ENCODE data around the gene COX8A.
"Not testable (repeated sequence)": the region's sequence is repeated elsewhere in the genome, so short reads cannot be mapped to it uniquely, and the experiment has no call there.

Gene COX8A

DNA sequence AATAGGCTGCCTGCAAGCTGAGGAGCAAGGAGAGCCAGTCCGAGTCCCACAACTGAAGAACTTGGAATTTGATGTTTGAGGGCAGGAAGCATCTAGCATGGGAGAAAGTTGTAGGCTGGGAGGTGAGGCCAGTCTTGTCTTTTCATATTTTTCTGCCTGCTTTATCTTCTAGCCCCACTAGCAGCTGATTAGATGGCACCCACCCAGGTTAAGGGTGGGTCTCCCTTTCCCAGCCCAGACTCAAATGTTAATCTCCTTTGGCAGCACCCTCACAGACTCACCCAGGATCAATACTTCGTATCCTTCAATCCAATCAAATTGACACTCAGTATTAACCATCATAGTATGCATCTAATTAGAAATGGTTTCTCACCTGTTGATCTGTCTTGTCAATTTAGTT, 5.0 kb upstream of the COX8A start:
- DNase-seq (ENCODE audit: low read depth in 2 of 2): no peak

DNA sequence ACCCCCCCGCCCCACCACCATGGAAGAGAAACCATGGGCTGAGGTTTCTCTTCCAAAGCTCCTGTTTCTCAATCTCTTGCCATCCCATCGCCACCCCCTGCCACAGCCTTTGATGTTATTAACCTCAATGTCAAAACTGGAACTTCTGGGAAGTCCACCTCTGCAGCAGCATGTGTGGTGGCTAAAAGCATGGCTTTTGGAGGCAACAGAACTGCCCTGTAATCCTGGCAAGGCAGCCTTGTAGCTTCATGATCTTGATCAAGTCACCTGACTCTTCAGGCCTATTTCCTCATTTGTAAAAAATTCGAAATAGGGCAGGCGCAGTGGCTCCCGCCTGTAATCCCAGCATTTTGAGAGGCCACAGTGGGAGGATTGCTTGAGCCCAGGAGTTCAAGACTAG, 3.5 kb upstream of the COX8A start:
- no peak for DNase-seq (ENCODE audit: low read depth in 2 of 2)

DNA sequence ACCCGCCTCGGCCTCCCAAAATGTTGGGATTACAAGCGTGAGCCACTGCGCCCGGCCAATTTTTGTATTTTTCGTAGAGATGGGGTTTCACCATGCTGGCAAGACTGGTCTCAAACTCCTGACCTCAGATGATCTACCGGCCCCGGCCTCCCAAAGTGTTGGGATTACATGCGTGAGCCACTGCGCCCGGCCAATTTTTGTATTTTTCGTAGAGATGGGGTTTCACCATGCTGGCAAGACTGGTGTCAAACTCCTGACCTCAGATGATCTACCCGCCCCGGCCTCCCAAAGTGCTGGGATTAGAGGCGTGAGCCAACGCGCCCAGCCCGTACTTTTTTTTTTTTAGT, 535 bp upstream of the COX8A start:
- DNase-seq (ENCODE audit: low read depth in 2 of 2): not testable (repeated sequence)

DNA sequence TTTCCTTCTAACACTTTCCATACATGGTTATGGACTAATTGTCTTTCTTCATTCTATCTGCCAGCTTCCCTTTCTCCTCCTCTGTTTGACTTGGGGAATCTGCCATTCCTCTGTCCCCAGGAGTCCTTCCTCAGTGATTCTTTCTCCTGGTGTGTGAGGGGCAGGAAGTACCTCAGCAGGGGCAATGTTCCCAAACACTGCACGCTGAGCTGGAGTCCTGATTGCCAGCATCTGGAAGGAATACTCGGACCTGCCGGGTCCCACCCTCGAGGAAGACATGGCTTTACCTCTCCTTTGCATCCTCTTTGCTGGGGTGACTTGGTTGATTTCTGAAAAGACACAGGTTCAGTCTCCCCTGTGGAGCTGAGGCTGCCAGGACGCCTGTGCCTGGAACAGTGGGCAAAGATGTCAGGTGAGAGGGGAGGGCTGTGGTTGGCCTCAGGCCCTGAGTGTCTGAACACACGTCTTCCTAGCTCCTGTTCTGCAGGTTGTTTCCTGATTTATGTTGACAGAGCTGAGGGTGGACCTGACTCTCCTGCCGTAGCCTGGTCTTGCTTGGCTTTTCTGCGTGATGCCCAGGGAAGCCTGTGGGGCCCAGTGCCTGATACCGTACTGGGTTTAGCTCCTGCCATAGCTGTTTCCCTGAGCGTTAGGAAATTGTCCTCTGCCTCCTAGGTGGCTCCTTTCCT, 4.3 kb downstream of the COX8A start:
- no peak for DNase-seq (ENCODE audit: low read depth in 2 of 2)

DNA sequence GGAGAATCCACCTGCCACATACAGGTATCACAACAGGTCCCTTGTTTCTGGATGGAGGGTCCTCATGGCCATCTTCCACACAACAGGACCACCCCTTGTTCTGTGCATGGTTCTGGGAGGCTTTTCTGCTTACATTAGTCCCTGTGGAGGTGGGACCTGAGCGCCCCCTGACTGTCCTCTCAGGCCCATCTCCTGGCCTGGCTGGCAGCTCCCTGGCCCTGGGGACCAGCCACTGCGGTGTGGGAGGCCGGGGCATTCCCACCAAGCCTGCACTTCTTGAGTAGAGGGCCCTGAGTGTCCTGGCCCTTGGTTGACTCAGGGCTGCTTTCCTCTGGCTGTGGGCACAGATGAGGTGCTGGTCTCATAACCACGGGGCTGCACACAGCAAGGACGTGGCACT, 5.0 kb downstream of the COX8A start:
- DNase-seq (ENCODE audit: low read depth in 2 of 2): no peak

DNA sequence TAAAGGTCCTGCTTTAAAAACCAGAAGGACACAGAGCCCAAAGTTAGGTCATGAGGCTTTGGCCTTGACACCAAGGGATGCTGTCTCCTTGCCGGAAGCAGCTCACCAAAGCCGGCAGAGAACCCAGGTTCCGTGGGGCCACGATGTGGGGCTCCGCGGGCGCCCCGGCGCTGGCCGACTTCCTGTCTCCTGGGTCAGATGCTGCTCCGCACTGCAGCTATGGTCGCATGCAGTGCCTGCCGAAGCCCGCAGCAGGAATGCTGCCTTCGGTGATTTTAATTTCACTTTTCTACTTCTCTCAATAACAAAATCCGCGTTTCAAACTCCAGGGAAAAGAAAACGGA, 11.4 kb downstream of the COX8A start:
- DNase-seq (ENCODE audit: low read depth in 2 of 2): peak; percentile 55 to 69

DNA sequence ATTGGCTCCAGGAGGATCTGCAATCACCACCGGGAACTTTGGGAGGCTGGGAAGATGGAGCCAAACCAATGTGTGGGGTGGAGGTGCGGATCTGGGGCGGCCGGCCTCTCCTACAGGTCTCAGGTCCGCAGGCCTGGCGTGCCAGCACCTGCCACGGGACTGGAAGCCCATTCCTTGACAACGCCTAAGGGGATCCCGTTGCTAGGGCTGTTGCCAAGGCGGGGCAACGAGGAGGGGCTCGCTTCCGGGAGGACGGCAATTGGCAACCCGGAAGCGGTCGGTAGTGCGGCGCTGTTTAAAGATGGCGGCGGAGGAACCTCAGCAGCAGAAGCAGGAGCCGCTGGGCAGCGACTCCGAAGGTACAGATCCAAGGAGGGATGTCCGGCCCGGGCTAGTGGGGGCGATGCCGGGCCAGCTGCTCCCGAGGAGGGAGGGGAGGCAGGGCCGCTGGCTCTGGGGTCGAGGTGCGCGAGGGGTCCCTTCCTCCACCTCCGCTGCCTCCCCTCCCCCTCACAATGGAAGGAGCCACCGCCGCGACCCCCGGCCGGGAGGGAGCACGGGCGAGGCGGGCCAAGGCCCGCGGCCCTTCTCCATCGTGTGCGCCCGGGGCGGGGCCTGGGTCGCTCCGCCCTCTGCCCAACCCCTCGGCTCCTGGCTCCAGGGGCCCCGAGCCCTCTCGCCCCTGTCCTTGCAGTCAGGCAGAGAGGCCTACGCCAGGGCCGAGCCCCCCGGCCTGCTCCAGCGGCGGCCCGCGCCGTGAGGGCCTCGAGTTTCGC, 11.9 kb downstream of the COX8A start, which contains the start of gene OTUB1:
Gene OTUB1 (plus strand): TSS at position 283 of the 776 bp plus-strand sequence. CDS start 19 bp downstream, at position 302.
- peak; percentile 83 to 86 for DNase-seq (ENCODE audit: low read depth in 2 of 2)

DNA sequence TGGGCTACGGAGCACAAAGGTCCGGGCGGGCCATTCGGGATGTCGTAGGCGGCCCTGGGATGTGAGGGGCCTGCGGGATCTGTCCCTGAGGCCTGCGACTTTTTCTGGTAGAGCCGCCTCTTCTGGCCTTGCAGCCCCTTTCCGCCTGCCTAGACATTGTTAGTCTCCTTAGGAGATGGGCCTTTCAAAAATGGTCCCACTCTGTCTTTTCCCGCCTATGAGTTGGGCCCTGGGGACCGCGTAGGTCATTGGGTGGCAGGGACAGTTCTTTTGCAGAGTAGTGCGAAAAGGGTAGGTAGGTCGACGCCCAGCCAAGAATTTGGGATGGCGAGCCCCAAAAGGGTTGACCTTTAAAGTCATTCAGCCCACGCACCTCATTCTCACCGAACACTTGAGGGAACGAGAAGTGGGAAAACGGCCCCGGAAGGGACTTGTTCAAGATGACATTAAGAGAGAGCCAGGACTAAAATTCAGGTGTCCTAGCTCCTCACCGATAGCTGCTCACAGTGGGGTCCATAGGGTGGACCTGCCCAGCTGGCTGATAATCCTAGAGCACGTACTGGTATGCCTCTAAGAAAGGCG, 12.6 kb downstream of the COX8A start:
- DNase-seq (ENCODE audit: low read depth in 2 of 2): no peak

DNA sequence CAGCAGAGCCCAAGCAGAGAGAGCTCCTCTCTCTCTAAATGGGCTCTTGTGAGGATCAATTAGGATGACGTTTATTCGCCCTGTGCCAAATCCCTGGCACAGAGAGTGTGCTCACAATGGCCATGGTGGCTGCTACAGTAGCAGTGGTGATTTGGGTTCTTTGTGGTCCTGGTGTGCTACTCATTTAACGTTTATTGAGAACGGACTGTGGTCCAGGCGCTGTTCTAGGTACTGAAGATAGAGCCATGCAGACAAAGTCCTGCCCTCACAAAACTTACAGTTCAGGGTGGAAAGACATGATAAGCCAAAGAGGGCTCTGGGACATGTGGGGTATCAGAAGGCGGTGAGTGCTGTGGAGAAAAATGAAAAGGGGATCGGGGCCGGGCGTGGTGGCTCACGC, 17.1 kb downstream of the COX8A start:
- DNase-seq (ENCODE audit: low read depth in 2 of 2): no peak

DNA sequence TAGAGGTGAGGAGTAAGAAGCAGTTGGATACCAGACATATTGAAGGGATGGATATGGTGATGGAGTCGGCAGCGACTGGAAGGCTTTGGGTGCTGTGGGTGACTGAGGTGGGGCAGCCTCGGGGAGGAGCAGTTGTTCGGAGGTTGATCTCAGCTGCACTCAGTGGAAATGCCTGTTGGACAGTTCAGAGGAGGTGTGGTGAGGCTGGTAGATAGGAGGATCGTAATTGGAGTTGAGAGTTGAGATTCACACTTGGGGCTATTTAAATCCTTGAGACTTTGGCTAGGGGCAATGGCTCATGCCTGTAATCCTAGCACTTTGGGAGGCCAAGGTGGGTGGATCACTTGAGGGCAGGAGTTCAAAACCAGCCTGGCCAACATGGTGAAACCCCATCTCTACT, 18.7 kb downstream of the COX8A start:
- no peak for DNase-seq (ENCODE audit: low read depth in 2 of 2)

DNA sequence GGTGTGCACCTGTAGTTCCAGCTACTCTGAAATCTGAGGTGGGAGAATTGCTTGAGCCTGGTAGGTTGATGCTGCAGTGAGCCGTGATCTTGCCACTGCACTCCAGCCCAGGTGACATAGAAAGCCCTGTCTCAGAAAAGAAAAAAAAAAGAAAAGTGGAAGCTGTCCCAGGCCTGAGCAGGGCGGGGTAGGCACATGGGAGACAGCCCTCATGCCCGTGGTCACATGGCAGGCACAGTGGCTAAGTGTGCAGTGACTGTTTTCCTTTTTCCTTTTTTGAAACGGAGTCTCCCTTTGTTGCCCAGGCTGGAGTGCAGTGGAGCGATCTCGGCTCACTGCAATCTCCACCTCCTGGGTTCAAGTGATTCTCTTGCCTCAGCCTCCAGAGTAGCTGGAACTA, 19.6 kb downstream of the COX8A start:
- no peak for DNase-seq (ENCODE audit: low read depth in 2 of 2)

DNA sequence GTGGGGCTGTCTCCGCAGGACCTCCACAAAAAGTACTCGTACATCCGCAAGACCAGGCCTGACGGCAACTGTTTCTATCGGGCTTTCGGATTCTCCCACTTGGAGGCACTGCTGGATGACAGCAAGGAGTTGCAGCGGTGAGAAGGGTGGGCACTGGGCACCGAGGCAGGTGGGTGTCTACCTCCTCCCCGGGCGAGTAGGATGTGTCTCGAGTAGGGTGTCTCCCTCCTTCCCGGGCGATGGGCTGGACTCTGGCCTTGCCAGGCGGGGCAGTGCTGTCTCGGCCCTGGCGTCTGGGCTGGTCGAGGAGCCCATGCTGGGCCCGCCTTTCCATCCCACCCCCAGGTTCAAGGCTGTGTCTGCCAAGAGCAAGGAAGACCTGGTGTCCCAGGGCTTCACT, 22.1 kb downstream of the COX8A start:
- DNase-seq (ENCODE audit: low read depth in 2 of 2): no peak

DNA sequence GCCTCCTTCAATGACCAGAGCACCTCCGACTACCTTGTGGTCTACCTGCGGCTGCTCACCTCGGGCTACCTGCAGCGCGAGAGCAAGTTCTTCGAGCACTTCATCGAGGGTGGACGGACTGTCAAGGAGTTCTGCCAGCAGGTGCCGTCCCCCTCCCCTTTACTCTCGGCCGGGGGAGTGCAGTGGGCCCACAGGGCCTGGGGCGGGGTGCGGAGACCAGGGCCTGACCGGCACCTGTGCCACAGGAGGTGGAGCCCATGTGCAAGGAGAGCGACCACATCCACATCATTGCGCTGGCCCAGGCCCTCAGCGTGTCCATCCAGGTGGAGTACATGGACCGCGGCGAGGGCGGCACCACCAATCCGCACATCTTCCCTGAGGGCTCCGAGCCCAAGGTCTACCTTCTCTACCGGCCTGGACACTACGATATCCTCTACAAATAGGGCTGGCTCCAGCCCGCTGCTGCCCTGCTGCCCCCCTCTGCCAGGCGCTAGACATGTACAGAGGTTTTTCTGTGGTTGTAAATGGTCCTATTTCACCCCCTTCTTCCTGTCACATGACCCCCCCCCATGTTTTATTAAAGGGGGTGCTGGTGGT, 22.8 kb downstream of the COX8A start:
- no peak for DNase-seq (ENCODE audit: low read depth in 2 of 2)

DNA sequence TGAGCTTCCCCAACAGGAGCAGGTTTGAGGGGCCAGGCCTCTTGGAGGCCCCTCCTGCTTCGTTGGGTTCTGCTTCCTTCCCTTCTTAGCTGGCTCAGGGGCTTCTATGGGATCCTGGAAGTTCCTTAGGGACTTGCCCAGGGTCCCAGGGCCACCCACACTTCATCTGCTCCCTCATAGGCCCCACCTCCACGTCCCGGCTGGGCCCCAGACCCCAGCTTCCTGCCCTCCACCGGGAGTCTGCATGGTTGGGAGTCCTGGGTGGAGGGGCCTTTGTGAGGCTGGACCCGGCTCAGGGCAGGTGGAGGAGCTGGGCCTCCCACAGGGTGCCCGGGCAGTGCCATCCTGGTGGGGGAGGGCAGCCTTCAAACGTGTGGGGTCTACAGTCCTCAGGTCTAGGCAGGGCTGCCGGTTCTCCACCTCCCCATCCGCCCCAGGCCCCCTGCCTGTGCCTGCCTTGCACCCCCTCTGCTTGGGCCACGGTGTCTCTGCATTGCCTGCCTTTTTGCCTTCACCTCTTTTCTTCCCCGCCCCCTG, 23.4 kb downstream of the COX8A start:
- DNase-seq (ENCODE audit: low read depth in 2 of 2): no peak

DNA sequence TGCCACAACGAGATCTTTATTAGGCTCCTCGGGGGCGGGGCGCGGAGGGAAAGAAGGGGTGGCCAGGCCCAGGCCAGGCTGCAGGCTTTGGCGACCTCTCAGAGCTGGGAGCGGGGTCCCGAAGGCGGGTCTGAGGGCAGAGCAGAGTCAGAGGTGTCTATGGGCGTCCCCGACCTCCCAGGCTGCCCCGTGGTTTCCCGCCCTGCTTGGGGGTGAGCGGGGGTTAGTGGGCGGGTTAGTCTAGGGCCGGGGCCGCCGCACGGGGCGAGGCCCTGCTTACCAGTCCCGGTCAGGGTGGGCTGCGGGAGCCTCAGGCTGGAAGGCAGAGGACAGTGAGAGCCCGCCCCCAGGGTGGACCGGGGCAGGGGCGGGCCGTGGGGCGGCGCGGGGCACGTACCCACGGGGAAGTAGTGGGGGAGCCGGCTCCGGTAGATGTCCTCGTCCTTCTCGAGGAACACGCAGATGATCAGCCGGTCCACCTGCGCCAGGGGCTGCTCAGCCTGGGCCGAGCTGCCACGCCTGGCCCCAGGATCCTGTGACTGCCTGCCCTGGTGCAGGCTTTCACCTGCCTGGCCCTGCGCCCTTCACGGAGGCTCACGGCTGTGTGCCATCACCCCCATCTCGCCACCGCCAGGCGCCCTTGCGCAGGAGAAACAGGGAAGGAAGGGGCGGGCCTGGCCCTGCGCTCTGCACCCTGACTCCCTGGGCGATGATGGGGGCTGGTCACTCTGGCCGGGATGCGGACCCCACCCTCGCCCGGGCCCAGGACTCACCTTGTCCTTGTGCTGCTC, 24.3 kb downstream of the COX8A start:
- no peak for DNase-seq (ENCODE audit: low read depth in 2 of 2)

DNA sequence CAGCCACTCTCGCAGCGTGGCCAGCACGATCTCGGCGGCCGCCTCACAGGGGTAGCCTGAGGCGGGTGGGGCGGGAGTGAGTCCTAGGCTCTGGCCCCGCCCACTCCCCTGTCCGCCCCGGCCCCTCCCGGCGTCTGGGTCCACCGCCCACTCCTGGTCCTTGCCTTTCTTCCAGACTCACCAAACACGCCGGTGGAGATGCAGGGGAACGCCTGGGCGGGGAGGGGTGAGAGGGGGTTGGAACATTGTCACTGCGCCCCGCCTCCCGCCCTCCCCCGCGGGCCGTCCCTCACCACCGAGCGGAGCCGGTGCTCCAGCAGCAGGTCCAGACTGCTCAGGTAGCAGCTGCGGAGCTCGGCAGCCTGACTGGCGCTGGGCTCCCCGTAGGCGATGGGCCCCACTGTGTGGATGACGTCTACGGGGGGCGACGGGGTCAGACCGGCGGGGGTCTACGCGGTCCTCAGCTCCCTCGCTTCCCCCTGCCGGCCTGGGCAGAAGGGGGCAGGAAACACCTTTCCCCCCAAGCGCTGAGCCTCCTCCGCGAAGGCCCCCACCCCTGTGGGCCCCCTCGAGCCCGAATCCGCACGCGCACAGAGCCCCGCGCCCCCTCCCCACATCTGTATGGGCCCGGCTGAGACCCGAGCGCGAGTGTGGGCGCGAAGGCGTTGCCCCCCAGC, 25.1 kb downstream of the COX8A start:
- peak; percentile 28 to 32 for DNase-seq (ENCODE audit: low read depth in 2 of 2)

DNA sequence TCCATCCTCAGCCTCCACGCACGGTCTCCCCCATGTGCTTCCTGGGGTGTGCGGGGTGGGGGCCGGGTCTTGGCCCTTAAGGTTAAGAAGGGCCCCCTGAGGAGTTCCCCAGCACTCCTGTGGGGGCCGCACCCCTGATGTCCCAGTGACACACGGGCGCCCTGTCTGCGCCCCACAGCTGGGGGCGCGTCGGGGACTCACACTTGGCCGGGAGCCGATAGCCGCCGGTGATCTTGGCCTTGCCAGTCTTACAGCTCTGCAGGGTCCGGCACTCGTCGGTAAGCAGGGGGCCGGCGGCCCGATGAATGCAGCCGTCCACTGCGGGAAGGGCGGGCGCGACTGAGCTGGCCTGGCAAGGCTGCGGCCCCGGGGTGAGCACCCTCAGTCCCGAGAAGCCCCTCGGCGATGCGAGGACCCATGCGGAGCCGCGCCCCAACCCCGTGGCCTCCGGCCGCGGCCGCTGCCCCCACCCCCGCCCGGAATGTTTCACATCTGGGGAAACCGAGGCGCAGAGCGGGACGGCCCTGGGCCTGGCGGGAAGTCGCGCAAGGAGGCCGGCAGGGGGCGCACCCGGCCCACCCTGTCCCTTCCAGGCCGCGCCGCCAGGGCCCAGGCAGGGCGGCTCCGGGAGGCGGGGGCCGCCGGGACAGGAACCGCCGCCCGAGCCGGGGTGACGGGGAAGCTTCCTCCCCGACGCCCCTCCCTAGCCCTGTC, 25.8 kb downstream of the COX8A start:
- DNase-seq (ENCODE audit: low read depth in 2 of 2): peak; percentile 61 to 62

DNA sequence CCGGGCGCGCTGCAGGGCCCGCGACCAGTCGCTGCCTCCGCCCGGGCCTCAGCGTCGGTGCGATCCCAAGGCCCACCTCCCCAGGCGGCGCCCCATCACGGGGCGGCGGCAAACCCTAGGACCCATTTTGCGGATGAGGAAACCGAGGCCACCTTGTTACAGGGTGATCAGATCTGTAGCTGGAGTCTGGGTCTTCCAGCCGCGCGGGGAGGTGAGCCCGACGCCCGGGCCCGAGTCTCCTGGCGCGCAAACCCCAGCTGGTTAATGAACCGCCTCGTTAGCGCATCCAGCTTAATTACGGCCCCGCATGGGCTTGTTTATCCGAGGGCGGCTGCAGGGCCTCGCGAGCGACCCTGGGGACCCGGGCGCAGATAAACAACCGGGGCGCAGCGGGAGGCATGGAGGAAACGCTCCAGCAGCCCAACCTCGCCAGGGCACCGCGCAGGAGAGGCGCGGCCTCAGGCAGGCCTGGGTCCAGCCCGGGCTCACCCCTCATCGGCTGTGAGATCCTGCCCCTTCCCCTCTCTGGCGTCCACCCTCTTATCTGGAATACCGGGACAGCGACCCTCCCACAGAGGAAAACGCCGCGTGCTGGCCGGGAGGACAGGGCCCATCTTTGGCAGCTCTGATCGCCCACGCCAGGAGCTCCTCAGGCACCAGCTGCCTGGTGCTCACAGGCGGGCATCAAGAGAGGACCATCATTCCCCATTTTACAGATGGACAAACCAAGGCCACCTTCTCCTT, 26.5 kb downstream of the COX8A start:
- DNase-seq (ENCODE audit: low read depth in 2 of 2): no peak

DNA sequence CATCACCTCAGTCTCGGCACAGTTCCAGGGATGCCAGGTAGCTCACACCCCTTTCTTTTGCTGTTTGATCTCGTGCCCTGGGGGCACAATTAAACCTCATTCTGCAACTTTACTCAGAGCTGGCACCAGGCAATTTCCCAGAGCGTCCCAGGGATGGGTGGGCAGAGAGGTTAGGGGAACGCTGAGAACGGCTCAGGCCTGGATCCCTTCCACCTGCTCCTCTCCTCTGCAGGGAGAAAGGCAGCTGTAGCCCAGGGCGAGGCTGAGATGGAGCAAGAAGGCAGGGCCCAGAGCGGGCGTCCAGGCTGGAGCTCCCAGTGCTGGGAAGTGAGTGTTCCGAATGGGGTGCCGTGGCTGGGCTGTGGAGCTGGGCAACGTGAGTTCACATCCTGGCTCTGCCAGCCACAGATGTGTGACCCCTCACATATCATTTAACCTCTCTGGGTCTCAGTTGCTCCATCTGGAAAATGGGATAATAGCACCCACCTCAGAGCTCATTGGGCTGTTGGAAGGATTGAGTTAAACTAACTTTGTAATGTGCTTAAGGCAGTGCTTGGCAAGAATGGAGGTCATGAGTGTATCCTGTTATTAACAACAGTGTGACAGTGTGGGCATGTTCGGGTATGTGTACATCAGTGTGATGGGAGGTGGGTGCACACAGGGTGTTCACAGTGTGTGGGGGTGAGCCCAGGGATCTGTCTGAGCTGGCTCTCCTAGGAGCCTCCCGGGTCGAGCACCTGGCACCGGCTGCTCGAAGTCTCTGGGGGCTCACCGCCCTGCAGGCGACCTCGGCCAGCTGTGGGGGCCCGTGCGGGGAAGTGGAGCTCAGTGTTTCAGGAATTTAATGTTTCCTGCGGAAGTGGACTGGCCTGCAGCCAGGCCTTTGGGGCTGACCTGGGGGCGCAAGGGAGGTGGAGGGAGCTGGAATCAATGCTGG, 27.3 kb downstream of the COX8A start:
- no peak for DNase-seq (ENCODE audit: low read depth in 2 of 2)

Measured in stimulated activated CD8-positive, alpha-beta memory T cell treated with anti-CD3 and anti-CD28 coated beads, Interleukin-15, amount 100 ng/mL, for 48 hours (primary cell).